SJCRH30 (cell line): ENCODE results near the gene ANKRD2. TPM values are rescaled to one million over a fixed set of nuclear protein-coding genes. Genes with fewer than 3 reads are reported as not detected.
A peak's percentile ranks its signal among the peaks of the same experiment; 100 is the strongest.
"Not testable (repeated sequence)": the region's sequence is repeated elsewhere in the genome, so short reads cannot be mapped to it uniquely, and the experiment has no call there.

ENCODE experiments used
- DNase-seq, 2 experiments: peaks; one replicate each; pipeline ENCODE4 v3.0.0-alpha.2; 2015 to 2020
- H3K27ac ChIP-seq: fragments of 250-450 bp; sonication (Bioruptor Pico); 2 replicates; pipeline ENCODE4 v1.5.1; 2020; ENCODE audit warnings: mild to moderate bottlenecking, moderate library complexity
- H3K27me3 ChIP-seq: fragments of 250-450 bp; sonication (Bioruptor Pico); 2 replicates; pipeline ENCODE4 v1.5.1; 2020; ENCODE audit warnings: mild to moderate bottlenecking, moderate library complexity
- H3K36me3 ChIP-seq: fragments of 250-450 bp; sonication (Bioruptor Pico); 2 replicates; pipeline ENCODE4 v1.5.1; 2020; ENCODE audit warnings: mild to moderate bottlenecking, moderate library complexity
- H3K4me1 ChIP-seq: fragments of 250-450 bp; sonication (Bioruptor Pico); 2 replicates; pipeline ENCODE4 v1.5.1; 2020; ENCODE audit warnings: mild to moderate bottlenecking, moderate library complexity
- H3K4me3 ChIP-seq: fragments of 250-450 bp; sonication (Bioruptor Pico); 2 replicates; pipeline ENCODE4 v1.5.1; 2020; ENCODE audit warnings: mild to moderate bottlenecking, moderate library complexity
- H3K9me3 ChIP-seq: fragments of 250-450 bp; sonication (Bioruptor Pico); replicated peaks from 2 replicates; pipeline ENCODE4 v1.5.1; 2020; ENCODE audit warnings: mild to moderate bottlenecking, moderate library complexity
- total RNA-seq: library from RNA; depleted of rRNA; stranded (reverse); fragments of >200 nt; shearing (Covaris generic); gene quantifications from 2 replicates; pipeline ENCODE4 v1.2.3, GENCODE V29; 2014

The ANKRD2 gene
- total RNA-seq, 1 experiment from 2014 or later: 0.26 TPM

DNA sequence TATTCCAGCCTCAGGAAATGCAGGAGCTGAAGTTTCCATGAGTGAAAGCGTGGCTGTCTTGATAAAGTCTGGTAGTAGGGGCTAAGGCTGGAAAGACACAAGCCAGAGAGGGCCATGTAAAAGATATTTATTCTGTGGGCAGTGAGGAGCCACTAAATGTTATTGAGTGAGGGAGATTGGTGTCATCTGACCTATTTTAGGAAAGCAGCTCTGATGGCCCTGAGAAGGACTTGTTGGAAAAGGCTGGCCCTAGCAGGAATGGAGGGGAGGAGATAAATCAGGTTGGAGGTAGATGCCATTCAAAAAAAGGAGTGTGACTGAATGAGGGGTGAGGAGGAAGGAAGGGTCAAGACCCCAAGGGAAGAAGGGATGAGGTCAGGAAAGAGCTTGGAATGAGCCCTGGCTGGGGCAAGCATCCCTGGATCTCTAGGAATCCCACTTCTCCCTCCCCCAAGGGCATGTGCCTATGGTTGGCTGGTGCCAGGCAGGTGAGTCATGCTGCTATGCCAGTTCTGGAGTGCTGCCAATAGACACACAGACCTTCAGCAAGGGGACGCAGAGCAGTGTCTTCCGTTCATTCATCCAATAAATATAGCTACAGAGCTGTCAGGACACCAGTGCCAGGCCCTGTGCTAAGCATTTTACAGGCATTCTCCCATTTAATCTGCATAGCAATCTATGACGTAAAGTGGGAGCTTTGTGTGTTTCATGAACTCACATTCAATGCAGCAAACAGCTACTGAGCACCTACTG, 2.0 kb downstream of the ANKRD2 start:
- Histone ChIP-seq H3K27ac (no peak overlapping the region), H3K9me3 (no peaks in the 10 kb centered on the region), H3K4me1 (peaks cover 40% of the 10 kb centered on the region), H3K27me3 (no peaks in the 10 kb centered on the region), H3K36me3 (no peaks in the 10 kb centered on the region), H3K4me3 (no peak overlapping the region)
- DNase-seq: peak; percentile 49 to 59

DNA sequence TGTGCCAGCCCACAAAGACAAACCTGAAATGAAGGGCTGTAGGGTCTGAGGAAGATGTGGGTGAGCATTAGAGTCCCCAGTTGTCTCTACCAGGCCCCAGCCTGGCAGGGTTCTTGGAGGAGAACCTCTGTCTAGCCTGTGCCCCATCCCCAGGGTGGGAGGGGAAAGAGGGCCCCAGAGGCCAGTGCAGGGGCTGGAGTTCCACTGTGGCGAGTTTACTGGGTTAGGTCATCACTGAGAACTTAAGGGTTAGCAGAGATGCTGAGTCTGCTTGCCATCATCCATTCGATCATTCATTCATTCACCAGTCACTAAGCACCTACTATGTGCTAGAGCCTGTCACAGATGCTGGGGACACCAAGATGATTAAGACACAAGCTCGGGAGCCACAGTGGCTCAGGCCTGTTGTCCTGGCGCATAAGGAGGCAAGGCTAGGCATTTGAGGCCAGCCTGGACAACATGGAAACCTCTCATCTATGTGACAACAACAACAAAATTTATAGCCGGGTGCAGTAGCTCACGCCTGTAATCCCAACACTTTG, 2.6 kb downstream of the ANKRD2 start:
- no peak overlapping the region for H3K27ac ChIP-seq
- H3K27me3 ChIP-seq: no peaks in the 10 kb centered on the region
- no peak for DNase-seq
- no peak overlapping the region for H3K4me3 ChIP-seq
- H3K9me3 ChIP-seq: no peaks in the 10 kb centered on the region
- peaks cover 35% of the 10 kb centered on the region for H3K4me1 ChIP-seq
- H3K36me3 ChIP-seq: no peaks in the 10 kb centered on the region

DNA sequence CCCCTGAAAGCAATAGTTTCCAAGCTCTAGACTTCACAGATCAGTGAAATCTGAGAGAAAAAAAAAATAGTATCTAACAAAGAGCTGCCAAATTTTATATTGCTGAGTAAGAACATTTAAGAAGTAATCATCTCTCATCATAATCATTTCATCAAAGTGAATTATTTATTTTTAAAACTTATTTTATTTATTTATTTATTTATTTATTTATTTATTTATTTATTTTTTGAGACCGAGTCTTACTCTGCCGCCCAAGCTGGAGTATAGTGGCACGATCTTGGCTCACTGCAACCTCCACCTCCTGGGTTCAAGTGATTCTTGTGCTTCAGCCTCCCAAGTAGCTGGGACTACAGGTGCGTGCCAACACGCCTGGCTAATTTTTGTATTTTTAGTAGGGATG, 3.9 kb downstream of the ANKRD2 start:
- H3K4me1 ChIP-seq: peaks cover 24% of the 10 kb centered on the region
- H3K27me3 ChIP-seq, DNase-seq, H3K36me3 ChIP-seq, H3K4me3 ChIP-seq, H3K9me3 ChIP-seq, H3K27ac ChIP-seq: not testable (repeated sequence)

DNA sequence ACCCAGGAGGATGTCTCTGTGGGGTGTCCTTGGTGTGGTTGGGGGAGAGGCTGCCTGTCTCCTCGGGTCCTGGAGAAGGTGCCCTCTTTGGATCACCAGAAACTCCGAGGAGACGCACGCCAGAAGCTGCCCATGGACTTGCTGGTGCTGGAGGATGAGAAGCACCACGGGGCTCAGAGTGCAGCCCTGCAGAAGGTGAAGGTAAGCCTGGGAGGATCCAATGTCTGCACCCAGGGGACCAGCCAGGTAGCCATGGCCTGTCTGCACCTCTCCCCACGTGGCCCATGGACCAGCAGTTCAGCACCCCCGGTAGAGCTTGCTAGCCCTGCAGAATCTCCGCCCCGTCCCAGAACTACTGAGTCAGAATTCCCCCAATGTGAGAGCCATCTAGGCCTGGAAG, 5.1 kb downstream of the ANKRD2 start:
- DNase-seq: no peak
- Histone ChIP-seq H3K27ac (no peak overlapping the region), H3K4me1 (peaks cover 12% of the 10 kb centered on the region), H3K9me3 (no peaks in the 10 kb centered on the region), H3K4me3 (no peak overlapping the region), H3K36me3 (no peaks in the 10 kb centered on the region), H3K27me3 (no peaks in the 10 kb centered on the region)

DNA sequence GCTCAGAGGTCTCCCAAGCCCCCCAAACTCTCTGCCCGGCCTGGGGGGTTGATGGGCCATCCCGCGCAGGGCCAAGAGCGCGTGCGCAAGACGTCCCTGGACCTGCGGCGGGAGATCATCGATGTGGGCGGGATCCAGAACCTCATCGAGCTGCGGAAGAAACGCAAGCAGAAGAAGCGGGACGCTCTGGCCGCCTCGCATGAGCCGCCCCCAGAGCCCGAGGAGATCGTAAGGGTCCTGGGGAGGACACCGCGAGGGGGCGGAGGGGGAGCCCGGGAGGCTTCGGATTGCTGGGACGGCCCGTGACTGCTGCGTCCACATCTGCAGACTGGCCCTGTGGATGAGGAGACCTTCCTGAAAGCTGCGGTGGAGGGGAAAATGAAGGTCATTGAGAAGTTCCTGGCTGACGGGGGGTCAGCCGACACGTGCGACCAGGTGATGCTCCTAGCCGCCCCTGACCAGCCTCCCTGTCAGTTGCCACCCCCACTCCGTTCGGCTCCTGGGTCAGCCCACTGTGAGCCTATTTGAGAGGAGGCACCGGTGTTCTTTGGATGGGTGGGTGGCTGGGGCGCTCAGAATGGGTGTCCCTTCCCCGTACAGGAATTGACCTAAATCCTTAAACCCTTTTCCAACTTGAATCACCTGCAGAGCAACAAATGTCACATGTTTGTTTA, 5.7 kb downstream of the ANKRD2 start:
- H3K27ac ChIP-seq: no peak overlapping the region
- no peaks in the 10 kb centered on the region for H3K36me3 ChIP-seq
- no peak for DNase-seq
- no peaks in the 10 kb centered on the region for H3K9me3 ChIP-seq
- H3K4me1 ChIP-seq: peaks cover 9% of the 10 kb centered on the region
- H3K4me3 ChIP-seq: no peak overlapping the region
- no peaks in the 10 kb centered on the region for H3K27me3 ChIP-seq

DNA sequence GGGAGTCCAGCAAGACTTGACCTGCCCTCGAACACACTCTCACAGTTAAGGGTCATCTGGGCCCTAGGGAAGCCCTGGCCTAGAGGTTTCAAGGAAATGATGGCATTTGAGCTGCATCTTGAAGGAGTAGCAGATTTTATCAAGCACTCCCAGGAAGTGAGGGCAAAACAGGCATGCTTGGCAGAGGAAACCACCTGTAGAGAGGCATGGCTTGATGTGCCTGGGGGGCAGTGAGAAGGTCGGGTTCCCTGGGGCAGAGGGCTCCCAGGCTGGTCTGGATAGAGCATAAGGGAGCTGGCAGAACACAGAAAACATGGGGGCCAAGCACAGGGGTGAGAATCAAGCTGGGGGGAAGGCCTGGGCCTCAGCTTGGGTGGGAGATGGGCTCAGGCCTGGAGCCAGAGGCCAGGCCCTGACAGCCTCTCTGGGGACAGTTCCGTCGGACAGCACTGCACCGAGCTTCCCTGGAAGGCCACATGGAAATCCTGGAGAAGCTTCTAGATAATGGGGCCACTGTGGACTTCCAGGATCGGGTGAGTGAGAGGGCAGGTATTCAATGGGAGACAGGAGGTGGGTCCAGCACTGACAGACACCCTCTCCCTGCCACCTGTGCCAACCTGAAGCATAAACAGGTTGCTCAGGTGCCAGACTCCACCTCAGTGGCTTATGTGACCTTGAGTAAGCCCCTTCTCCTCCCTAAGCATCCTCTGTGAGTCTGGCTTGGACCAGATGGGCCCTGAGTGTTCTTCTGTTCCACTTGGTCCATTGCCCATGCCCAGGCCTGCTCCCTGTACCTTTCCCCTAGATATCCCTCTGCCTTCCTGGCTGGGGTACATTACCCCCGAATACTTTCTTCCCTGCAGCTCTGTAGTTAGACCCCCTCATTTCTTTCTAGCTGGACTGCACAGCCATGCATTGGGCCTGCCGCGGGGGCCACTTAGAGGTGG, 8.1 kb downstream of the ANKRD2 start:
- H3K36me3 ChIP-seq: no peaks in the 10 kb centered on the region
- H3K4me3 ChIP-seq: no peak overlapping the region
- no peak overlapping the region for H3K27ac ChIP-seq
- H3K4me1 ChIP-seq: peaks cover 14% of the 10 kb centered on the region
- no peaks in the 10 kb centered on the region for H3K27me3 ChIP-seq
- no peak for DNase-seq
- no peaks in the 10 kb centered on the region for H3K9me3 ChIP-seq

DNA sequence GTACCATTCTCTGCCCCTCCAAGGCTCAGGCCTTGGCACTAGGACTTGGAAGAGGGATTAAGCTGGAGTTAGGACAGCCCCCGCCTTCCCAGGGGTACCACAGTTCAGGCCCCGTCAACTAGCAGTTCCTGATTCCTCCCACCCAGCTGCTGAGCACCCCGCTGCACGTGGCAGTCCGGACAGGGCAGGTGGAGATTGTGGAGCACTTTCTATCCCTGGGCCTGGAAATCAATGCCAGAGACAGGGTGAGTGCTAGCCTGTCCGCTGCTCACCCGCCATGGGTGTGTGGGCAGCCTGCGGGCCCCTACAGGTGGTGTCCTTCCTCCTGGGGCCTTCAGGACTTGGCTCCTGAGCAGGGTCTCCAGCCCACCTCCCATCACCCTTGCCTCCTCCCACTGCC, 9.6 kb downstream of the ANKRD2 start:
- Histone ChIP-seq H3K36me3 (no peaks in the 10 kb centered on the region), H3K9me3 (no peaks in the 10 kb centered on the region), H3K27me3 (no peaks in the 10 kb centered on the region), H3K27ac (no peak overlapping the region), H3K4me3 (no peak overlapping the region), H3K4me1 (peaks cover 18% of the 10 kb centered on the region)
- DNase-seq: no peak

DNA sequence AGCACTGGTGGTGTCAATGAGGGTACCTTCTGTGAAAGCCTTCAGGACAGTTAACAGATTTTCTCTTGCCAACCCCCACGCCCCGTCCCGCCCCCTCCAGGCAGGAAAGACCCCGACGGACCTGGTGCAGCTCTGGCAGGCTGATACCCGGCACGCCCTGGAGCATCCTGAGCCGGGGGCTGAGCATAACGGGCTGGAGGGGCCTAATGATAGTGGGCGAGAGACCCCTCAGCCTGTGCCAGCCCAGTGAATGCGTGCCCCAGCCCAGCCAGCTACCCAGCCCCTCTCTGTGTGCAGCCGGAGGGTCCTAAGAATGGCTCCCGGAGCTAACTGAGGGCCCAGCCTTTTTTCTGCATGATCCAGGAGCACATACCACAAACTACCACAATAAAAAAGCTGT, 10.9 kb downstream of the ANKRD2 start:
- Histone ChIP-seq H3K4me3 (no peak overlapping the region), H3K36me3 (no peaks in the 10 kb centered on the region), H3K27me3 (no peaks in the 10 kb centered on the region), H3K9me3 (no peaks in the 10 kb centered on the region), H3K4me1 (peaks cover 19% of the 10 kb centered on the region), H3K27ac (no peak overlapping the region)
- DNase-seq: no peak

DNA sequence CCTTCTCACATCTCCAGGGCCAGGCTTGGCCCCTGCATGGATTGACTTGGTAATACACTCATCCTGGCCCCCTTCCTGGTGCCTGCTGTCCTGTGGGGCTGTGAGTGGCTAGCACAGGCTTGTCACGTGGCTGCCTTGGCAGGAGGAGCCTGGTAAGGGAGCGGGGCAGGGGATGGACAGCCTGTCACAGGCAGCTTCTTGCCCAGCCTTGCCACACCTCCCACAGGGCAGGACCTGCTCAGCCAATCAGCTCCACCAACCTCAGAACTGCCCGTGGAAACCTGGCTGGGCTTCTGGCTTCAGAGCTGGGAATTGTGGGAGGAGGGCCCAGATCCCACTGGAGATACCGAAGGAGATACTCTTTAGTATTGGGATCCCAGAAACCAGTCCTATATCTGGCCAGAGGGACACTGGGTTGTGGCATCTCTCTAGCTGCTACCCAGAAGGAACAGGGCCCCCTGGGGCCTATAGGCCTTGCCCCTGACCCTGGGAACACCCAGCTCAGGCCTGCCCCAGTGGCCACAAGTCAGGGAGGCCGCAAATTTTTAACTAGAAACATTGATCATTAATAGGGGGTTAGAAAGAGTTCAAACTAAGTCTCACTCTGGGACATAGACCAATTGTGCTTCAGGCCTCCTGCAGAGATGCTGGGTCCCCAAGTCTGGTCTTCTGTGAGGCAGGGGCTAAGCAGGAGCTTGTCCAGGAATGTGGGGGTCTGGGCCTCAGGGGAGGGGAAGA, 11.7 kb downstream of the ANKRD2 start, which contains the start of gene HOGA1:
HOGA1 (plus strand) TSS at position 330 of the 738 bp plus-strand sequence; CDS start at position 645, 315 bp downstream.
- H3K9me3 ChIP-seq: no peaks in the 10 kb centered on the region
- peak; percentile 90 to 91 for DNase-seq
- no peaks in the 10 kb centered on the region for H3K27me3 ChIP-seq
- peaks cover 27% of the 10 kb centered on the region for H3K4me1 ChIP-seq
- H3K36me3 ChIP-seq: no peaks in the 10 kb centered on the region
- peak within 1 kb of the TSS; percentile 19 for H3K4me3 ChIP-seq
- H3K27ac ChIP-seq: peak within 1 kb of the TSS; percentile 22

DNA sequence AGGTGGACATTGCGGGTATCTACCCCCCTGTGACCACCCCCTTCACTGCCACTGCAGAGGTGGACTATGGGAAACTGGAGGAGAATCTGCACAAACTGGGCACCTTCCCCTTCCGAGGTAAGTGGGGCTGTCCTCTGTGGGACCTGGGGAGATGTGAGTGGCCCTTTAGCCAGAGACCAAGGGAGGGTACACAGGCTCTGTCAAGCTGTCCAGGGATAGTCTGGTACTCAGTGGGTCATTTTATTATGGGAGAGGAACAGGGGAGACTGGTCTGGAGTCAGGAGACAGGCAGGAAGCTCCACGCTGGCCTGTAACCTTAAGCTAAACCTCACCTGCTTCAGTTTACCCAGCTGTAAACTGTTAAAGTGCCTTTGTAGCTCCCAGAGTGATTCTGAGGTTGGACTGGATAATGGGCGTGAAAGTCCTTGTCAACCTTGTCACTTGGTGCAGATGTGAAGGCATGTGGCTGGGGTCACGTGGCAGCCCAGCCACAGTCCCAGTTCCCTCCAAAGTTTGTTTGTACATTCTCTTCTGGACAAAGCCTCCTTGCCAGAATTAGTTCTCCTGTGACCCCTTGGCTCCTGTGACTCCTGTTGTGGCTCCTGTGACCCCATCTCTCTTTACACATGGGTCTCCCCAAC, 12.3 kb downstream of the ANKRD2 start:
- H3K9me3 ChIP-seq: no peaks in the 10 kb centered on the region
- peak; percentile 32 to 59 for DNase-seq
- H3K27me3 ChIP-seq: no peaks in the 10 kb centered on the region
- H3K4me3 ChIP-seq: no peak overlapping the region
- no peaks in the 10 kb centered on the region for H3K36me3 ChIP-seq
- H3K4me1 ChIP-seq: peaks cover 34% of the 10 kb centered on the region
- peak overlapping the region; percentile 22 for H3K27ac ChIP-seq

DNA sequence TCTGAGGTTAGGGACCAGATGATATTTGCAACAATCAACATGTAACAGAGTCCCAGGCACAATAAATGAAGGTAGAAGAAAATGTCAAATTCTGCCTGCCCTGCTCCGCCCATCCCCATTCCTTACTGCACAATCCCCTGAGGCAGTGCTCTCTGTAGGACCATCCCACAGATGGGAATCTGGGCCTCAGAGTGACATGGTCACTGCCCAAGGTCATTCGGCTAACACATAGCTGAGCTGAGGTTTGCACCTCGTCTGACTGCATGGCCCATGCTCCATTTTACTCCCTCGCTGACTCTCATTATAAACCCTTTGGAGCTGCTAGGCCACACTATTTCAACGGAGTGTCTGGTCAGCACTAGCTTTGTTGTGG, 12.8 kb downstream of the ANKRD2 start:
- Histone ChIP-seq H3K27me3 (no peaks in the 10 kb centered on the region), H3K36me3 (no peaks in the 10 kb centered on the region), H3K4me1 (peaks cover 39% of the 10 kb centered on the region), H3K27ac (0 out of 2 replicates have a peak overlapping the region, but pooled peaks have one; percentile 22), H3K9me3 (no peaks in the 10 kb centered on the region), H3K4me3 (no peak overlapping the region)
- DNase-seq: no peak

DNA sequence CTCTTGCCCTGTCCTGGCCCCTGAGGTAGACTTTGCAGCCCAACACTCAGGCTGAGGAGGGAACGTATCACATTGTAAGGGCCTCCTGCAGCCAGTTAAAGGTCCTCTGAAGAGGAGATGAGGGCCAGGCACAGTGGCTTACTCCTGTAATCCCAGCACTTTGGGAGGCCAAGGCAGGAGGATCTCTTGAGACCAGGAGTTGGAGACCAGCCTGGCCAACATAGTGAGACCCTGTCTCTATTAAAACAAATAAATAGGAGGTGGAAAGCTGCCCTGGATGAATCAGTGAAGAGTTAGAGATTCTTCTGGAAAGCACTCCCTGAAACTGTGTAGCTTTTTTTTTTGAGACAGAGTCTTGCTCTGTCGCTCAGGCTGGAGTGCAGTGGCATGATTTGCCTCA, 14.6 kb downstream of the ANKRD2 start:
- no peak overlapping the region for H3K27ac ChIP-seq
- H3K27me3 ChIP-seq: no peaks in the 10 kb centered on the region
- no peaks in the 10 kb centered on the region for H3K9me3 ChIP-seq
- no peaks in the 10 kb centered on the region for H3K36me3 ChIP-seq
- no peak for DNase-seq
- peaks cover 46% of the 10 kb centered on the region for H3K4me1 ChIP-seq
- H3K4me3 ChIP-seq: no peak overlapping the region

DNA sequence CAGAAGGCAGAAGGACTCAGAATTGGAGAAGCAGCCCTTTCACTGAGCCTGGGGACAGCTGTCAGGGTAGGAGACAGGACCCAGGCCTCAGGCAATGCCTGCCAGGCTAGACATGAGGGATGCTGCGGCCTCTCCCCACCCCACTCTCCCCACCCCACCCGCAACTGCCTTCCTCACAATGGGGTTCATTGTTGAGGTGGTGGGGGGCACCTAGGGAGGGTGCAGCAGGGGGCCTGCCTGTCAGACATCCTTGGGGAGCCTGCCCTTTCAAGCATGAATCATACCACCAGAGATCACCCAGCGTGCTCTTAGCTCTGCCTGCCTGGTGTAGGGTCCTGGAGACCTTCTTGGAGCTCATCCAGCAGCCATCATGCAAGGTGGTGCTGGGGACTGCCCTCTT, 16.9 kb downstream of the ANKRD2 start, which contains the start of gene C10orf62:
C10orf62 (plus strand) TSS at position 243 of the 400 bp plus-strand sequence. CDS start 177 bp downstream, outside the sequence.
- no peak within 1 kb of the TSS for H3K4me3 ChIP-seq
- peak; percentile 79 to 85 for DNase-seq

More for the DNA sequence above, 16.9 kb downstream of the ANKRD2 start, which contains the start of gene C10orf62:
- no peaks in the 10 kb centered on the region for H3K9me3 ChIP-seq
- H3K36me3 ChIP-seq: no peaks in the 10 kb centered on the region
- peaks cover 44% of the 10 kb centered on the region for H3K4me1 ChIP-seq
- peak within 1 kb of the TSS; percentile 74 for H3K27ac ChIP-seq
- no peaks in the 10 kb centered on the region for H3K27me3 ChIP-seq
